Mesothelial cell of epicardium (in vitro differentiated cells): ENCODE data around the gene GADL1. TPM values are rescaled to one million over a fixed set of nuclear protein-coding genes. Genes with fewer than 3 reads are reported as not detected.

ENCODE experiments used
- DNase-seq, 2 experiments: peaks; one replicate each; pipeline ENCODE4 v3.0.0; 2021; ENCODE audit warnings: low spot score in 2 of 2; ENCODE audit not compliant: unreplicated experiment in 2 of 2
- H3K27ac Mint-ChIP-seq: 2 replicates; pipeline ENCODE4 v1.8.0; 2021; ENCODE audit warnings: mixed read lengths
- H3K27me3 Mint-ChIP-seq: 2 replicates; pipeline ENCODE4 v1.8.0; 2021; ENCODE audit warnings: low read depth, mixed read lengths
- H3K36me3 Mint-ChIP-seq: 2 replicates; pipeline ENCODE4 v1.8.0; 2021; ENCODE audit warnings: mixed read lengths
- H3K4me1 Mint-ChIP-seq: 2 replicates; pipeline ENCODE4 v1.8.0; 2021; ENCODE audit warnings: mixed read lengths
- H3K4me3 Mint-ChIP-seq: 2 replicates; pipeline ENCODE4 v1.8.0; 2021; ENCODE audit warnings: mild to moderate bottlenecking, moderate library complexity, mixed read lengths
- H3K9me3 Mint-ChIP-seq: 2 replicates; pipeline ENCODE4 v1.8.0; 2021; ENCODE audit warnings: mixed read lengths
- CTCF ChIP-seq: fragments of 200-600 bp; sonication (generic); IDR thresholded peaks from one replicate; pipeline ENCODE4 v1.5.0; 2021; ENCODE audit warnings: antibody characterized with exemption; ENCODE audit not compliant: unreplicated experiment
- total RNA-seq: library from RNA; stranded (reverse); gene quantifications from 3 replicates; pipeline ENCODE4 v1.2.1, GENCODE V29; 2021

GADL1 gene
- total RNA-seq, 1 donor from 2014 or later, result 4.6 TPM

DNA sequence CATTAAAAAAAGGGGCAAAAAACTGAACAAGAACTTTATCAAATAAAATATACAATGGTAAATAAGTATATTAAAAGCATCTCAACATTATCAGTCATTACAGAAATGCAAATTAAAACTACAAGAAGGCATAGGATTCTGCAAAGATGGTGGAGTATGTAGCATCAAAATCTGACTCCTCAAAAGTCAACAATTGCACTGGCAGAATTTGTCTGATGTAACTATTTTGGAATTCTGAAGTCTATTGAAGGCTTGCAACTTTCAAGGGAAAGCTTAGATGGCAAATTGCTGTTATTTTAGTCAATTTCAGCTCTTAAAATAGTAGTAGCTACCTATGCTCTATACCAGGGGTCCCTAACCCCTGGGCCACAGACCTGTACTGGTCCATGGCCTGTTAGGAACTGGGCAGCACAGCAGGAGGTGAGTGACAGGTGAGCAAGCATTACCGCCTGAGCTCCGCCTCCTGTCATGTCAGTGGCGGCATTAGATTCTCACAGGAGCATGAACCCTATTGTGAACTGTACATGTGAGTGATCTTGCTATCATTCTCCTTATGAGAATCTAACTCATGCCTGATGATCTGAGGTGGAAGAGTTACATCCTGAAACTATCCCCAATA lies 180.5 kb downstream of the GADL1 start:
- Mint-ChIP-seq H3K27me3 (no peaks in the 10 kb centered on the region), H3K9me3 (peaks cover 18% of the 10 kb centered on the region), H3K36me3 (peaks cover 10% of the 10 kb centered on the region), H3K27ac (no peak overlapping the region), H3K4me3 (no peak overlapping the region), H3K4me1 (peaks cover 3% of the 10 kb centered on the region)
- TF ChIP-seq CTCF, result no peak
- DNase-seq, result no peak

- peaks cover 3% of the 10 kb centered on the region for H3K4me1 Mint-ChIP-seq
- no peak for TF ChIP-seq CTCF
- peaks cover 18% of the 10 kb centered on the region for H3K9me3 Mint-ChIP-seq
- H3K4me3 Mint-ChIP-seq, result no peak overlapping the region
- no peaks in the 10 kb centered on the region for H3K27me3 Mint-ChIP-seq
- H3K36me3 Mint-ChIP-seq, result peaks cover 10% of the 10 kb centered on the region
- H3K27ac Mint-ChIP-seq, result no peak overlapping the region
- DNase-seq, result no peak
Observed at GRCh38 chr3:30712991-30713390, 181.5 kb downstream of the GADL1 start.

GRCh38 chr3:30711867-30712266 lies 182.6 kb downstream of the GADL1 start:
- peaks cover 20% of the 10 kb centered on the region for H3K9me3 Mint-ChIP-seq
- peaks cover 3% of the 10 kb centered on the region for H3K4me1 Mint-ChIP-seq
- no peak overlapping the region for H3K27ac Mint-ChIP-seq
- DNase-seq, result no peak
- H3K27me3 Mint-ChIP-seq, result no peaks in the 10 kb centered on the region
- H3K4me3 Mint-ChIP-seq, result no peak overlapping the region
- H3K36me3 Mint-ChIP-seq, result peaks cover 13% of the 10 kb centered on the region
- TF ChIP-seq CTCF, result no peak

DNA sequence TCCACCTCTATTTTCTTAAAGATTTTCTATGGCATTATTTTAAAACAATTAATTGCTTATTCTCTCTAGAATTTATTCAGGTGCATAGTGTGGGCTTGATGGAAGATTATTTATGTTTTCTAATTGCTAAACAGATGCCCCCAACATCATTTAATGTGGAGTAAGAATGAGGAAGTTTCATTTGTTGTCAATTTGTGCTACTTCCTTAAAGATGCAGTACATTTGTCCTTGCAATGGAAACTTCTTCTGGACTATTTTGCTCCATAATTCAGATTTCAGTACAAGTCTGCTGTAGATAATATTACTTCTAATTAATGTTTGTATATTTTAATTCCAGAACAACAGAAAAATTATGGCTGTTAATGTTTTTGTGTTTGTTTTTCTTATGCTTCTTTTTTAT lies 183.3 kb downstream of the GADL1 start:
- DNase-seq, result no peak
- peaks cover 21% of the 10 kb centered on the region for H3K9me3 Mint-ChIP-seq
- no peaks in the 10 kb centered on the region for H3K27me3 Mint-ChIP-seq
- H3K36me3 Mint-ChIP-seq, result peaks cover 11% of the 10 kb centered on the region
- TF ChIP-seq CTCF, result no peak
- H3K27ac Mint-ChIP-seq, result no peak overlapping the region
- H3K4me3 Mint-ChIP-seq, result no peak overlapping the region
- H3K4me1 Mint-ChIP-seq, result peaks cover 3% of the 10 kb centered on the region

DNA sequence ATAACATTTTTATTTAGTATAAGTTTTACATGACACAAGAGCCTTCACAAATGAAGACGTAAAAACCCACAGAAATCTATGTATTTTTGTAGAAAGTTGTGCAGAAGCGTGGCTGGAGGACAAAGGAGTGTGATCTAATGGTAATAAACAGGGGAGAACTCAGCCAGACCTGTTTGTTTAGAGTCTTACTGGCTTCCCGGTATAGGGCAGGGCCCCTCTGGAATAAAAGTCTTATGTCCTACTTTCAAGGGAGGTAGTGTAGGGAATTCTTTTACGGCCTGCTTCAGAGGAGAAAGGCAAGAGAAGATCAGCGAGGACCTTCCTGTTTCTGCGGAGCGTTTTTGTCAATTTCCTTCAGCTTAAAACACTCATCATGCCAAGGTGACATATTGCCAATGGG lies 184.4 kb downstream of the GADL1 start:
- Mint-ChIP-seq H3K36me3 (peaks cover 7% of the 10 kb centered on the region), H3K9me3 (peaks cover 16% of the 10 kb centered on the region), H3K4me3 (no peak overlapping the region), H3K27ac (no peak overlapping the region), H3K4me1 (peaks cover 3% of the 10 kb centered on the region), H3K27me3 (no peaks in the 10 kb centered on the region)
- no peak for TF ChIP-seq CTCF
- DNase-seq, result no peak

DNA sequence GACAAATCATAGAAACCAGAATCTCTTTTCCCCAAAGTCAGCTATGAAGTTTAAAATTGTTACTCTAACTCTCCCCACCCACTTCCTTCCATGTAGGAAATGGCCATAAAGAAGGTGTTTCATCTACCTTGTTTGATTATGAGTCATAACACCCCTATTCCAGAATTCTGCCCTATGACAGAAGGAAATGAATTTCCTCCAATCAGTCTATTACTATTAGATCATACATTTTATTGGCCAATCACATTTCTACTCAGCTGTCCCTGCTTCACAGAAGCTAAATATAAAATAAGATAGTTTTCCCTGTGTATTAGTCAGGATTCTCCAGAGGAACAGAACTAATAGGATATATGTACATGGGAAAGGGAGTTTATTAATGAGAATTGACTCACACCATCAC lies 186.0 kb downstream of the GADL1 start:
- H3K36me3 Mint-ChIP-seq, result peaks cover 4% of the 10 kb centered on the region

More for the DNA sequence above, 186.0 kb downstream of the GADL1 start:
- Mint-ChIP-seq H3K27me3 (no peaks in the 10 kb centered on the region), H3K4me3 (no peak overlapping the region), H3K27ac (no peak overlapping the region), H3K9me3 (peaks cover 14% of the 10 kb centered on the region), H3K4me1 (peaks cover 3% of the 10 kb centered on the region)
- no peak for TF ChIP-seq CTCF
- DNase-seq, result no peak
